NCI-H2196 treated with DMSO at 0.1 percent for 48 hours (cell line): ENCODE measurements around the gene SLC26A5.
A peak's percentile ranks its signal among the peaks of the same experiment; 100 is the strongest.

Experiments used
- DNase-seq: peaks from one replicate; lab custom pipeline; 2025; ENCODE audit not compliant: unreplicated experiment; lab: John Stamatoyannopoulos, UW

Gene SLC26A5

GRCh38 chr7:103348452-103348851 is 97.6 kb downstream of the SLC26A5 start:
- no peak for DNase-seq

- peak; percentile 79 for DNase-seq
Observed at GRCh38 chr7:103347507-103348267, 98.3 kb downstream of the SLC26A5 start, which contains the start of gene PSMC2. Gene PSMC2, plus strand, starts transcription at chr7:103347643. Its CDS starts 69 bp downstream, at chr7:103347712.

- DNase-seq = no peak
Observed at GRCh38 chr7:103346396-103346795, 99.6 kb downstream of the SLC26A5 start.

DNA sequence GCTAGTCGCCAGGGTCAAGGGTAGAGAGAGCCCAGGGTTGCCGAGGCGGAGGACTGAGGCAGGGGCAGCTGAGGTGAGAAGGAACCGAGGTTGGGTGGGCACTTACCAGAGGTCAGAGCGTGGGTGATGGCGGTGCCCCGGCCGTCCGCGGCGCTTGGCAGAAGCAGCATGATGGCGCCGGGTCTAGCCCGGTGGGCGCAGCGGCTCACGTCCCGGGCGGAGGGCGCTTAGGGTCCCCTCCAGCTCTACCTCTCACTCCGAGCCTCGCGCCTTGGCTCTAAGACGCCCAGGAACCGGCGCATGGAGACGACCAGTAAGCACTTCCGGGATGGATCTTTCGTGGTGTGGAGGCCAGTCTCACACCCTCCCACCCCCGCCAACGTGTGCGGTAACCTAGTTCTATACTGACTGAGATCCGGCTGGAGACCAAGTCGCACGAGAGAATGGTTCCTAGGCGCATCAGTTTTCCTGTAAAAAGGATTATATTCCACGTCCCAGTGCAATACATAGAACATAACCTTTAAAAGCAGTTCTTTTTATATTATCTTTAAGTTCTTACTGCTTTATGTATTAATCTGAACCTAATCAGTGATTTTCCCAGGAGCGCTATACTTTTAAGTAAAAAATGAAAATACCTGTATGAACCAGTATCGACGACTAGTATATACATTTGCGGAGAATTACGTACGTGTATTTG is 101.4 kb downstream of the SLC26A5 start, which contains the start of gene DNAJC2:
Gene DNAJC2, minus strand, starts transcription at position 315 of the 697 bp plus-strand sequence. Its CDS starts 145 bp downstream, at position 170.
- DNase-seq = peak; percentile 74

DNA sequence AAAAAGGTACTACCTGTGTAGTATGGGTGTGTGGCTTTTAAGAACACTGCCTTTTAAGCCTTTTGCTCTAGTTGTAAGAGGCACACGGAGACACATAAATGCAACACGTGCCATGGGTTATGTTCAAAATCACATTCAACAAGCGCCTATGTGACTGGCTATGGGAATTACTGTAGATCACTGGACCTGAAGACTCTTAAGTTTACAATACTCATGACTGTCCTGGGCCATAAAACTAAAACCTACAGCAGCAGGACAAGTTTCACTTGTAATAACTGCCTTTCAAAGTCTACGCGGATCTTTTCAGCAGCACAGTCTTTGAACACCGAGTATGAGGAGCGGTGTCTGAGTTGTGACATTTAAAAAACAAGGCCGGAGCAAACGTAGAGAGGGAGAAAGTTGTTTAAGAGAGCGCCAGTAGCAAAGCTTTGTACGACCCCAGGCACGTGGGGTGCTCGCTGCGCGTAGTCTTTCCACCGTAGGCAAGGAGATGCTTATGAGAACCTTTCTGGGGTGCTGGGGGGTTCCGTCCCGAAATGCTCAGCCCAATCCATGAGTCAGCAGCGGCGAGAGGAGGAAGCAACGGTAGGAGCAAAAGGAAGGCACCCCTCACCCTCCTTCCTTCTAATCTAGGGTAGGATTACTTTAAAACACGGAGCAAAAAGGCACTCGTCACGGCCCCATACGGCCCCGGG is 102.1 kb downstream of the SLC26A5 start:
- no peak for DNase-seq

- DNase-seq = no peak
Observed at GRCh38 chr7:103343332-103343731, 102.7 kb downstream of the SLC26A5 start.

- no peak for DNase-seq
Observed at GRCh38 chr7:103341466-103341865, 104.5 kb downstream of the SLC26A5 start.

- no peak for DNase-seq
Observed at GRCh38 chr7:103338864-103339263, 107.1 kb downstream of the SLC26A5 start.

DNA sequence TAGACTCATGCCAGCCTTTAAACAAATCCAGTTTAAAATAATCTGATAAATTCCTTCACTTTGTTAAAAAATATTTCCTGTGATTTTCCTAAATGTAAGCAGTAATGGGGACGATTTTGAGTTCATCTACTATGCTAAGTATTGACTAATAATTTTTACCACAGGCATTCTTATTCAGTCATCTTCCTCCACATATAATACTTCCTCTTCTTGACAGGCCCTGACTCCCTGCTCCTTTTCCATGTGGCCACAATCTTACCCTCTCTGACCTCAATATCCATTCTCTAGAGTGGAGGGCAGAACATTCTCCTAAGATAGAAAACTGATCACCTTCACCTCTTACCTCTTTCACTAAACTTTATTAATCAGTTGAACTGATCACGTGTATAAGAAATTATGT is 109.2 kb downstream of the SLC26A5 start:
- no peak for DNase-seq

DNA sequence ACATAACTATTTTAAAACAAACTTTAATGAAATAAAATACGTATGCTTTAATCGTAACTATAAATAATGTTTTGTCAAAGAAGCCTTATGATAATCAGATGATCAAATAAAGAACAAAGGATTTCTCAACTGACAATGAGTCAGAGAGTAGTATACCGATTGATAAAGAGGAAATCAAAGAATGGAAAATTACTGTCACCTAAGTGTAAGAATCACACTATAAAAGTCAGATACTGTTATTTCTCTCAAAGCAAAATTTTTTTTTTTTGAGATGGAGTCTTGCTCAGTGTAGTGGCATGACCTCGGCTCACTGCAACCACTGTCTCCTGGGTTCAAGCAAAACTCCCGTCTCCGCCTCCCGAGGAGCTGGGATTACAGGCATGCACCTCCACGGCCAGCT is 120.3 kb downstream of the SLC26A5 start:
- no peak for DNase-seq
